HepG2 (cell line): ENCODE data around the gene LCLAT1. TPM values are rescaled to one million over a fixed set of nuclear protein-coding genes. Genes with fewer than 3 reads are reported as not detected.

Experiments used
- CBX1 ChIP-seq: IDR thresholded peaks from one replicate; pipeline ENCODE4 v1.6.1; 2016; ENCODE audit warnings: antibody characterized with exemption, low read depth
- HDAC6 ChIP-seq: fragments of 200-600 bp; sonication (generic); IDR thresholded peaks from 2 replicates; pipeline ENCODE4 v1.7.0; 2017; ENCODE audit warnings: mild to moderate bottlenecking, antibody characterized with exemption, low read length, low read depth
- NFYB ChIP-seq: sonication (generic); formaldehyde crosslinking; IDR thresholded peaks from 2 replicates; pipeline ENCODE4 v1.4.0; 2020; ENCODE audit warnings: missing genetic modification reagents
- NONO ChIP-seq, 2 experiments: fragments of 450-650 bp in 1 of 2; sonication (generic) in 1 of 2; formaldehyde crosslinking in 1 of 2; IDR thresholded peaks in 1 of 2; conservative IDR thresholded peaks in 1 of 2; 2 replicates each; pipeline versions ENCODE4 v1.6.1 to v1.8.0; 2017 to 2022; ENCODE audit warnings: mild to moderate bottlenecking in 1 of 2, missing genetic modification reagents in 1 of 2, moderate library complexity in 1 of 2
- NR3C1 ChIP-seq: sonication (generic); formaldehyde crosslinking; IDR thresholded peaks from 2 replicates; pipeline ENCODE4 v1.4.0; 2020; ENCODE audit warnings: missing genetic modification reagents
- TFDP1 ChIP-seq: IDR thresholded peaks from 2 replicates; pipeline ENCODE4 v1.6.1; 2016; ENCODE audit warnings: missing compliant biosample characterization, missing genetic modification reagents, borderline replicate concordance
- TP53 ChIP-seq: sonication (generic); formaldehyde crosslinking; conservative IDR thresholded peaks from 2 replicates; pipeline ENCODE4 v1.4.0; 2020; ENCODE audit warnings: missing genetic modification reagents
- ZBTB37 ChIP-seq: sonication (generic); formaldehyde crosslinking; IDR thresholded peaks from 2 replicates; pipeline ENCODE4 v1.4.0; 2020; ENCODE audit warnings: mild to moderate bottlenecking, missing genetic modification reagents
- ZNF251 ChIP-seq: sonication (generic); formaldehyde crosslinking; IDR thresholded peaks from 2 replicates; pipeline ENCODE4 v1.9.0; 2021; ENCODE audit warnings: mild to moderate bottlenecking, missing genetic modification reagents
- ZNF280D ChIP-seq: sonication (generic); formaldehyde crosslinking; IDR thresholded peaks from 2 replicates; pipeline ENCODE4 v1.5.1; 2020; ENCODE audit warnings: mild to moderate bottlenecking, missing genetic modification reagents
- ZNF382 ChIP-seq: sonication (generic); formaldehyde crosslinking; IDR thresholded peaks from 2 replicates; pipeline ENCODE4 v1.5.0; 2020; ENCODE audit warnings: missing genetic modification reagents, mild to moderate bottlenecking, borderline replicate concordance
- ZNF570 ChIP-seq: sonication (generic); formaldehyde crosslinking; IDR thresholded peaks from 2 replicates; pipeline ENCODE4 v1.4.0; 2020; ENCODE audit warnings: mild to moderate bottlenecking, missing genetic modification reagents, borderline replicate concordance
- ZNF878 ChIP-seq: sonication (generic); formaldehyde crosslinking; IDR thresholded peaks from 2 replicates; pipeline ENCODE4 v1.8.1; 2023; ENCODE audit warnings: mild to moderate bottlenecking, missing genetic modification reagents, moderate library complexity
- polyA plus RNA-seq, 8 experiments: library from polyadenylated mRNA; depleted of rRNA in 3 of 8; stranded (reverse) in 7 of 8; unstranded in 1 of 8; fragments of >200 nt; fragmentation: Illumina TruSeq in 4 of 8; extraction: Trizol in 4 of 8; gene quantifications; 2 replicates each; pipeline versions ENCODE4 v1.2.1 to v1.2.3, GENCODE V29; 2011 to 2016; ENCODE audit warnings: low read depth in 4 of 8, missing spikeins in 1 of 8, mixed read lengths in 1 of 8; ENCODE audit not compliant: insufficient read depth in 1 of 8
- total RNA-seq, 5 experiments: library from RNA; depleted of rRNA; stranded (reverse); fragments of >200 nt; fragmentation: Illumina TruSeq; extraction: Trizol; gene quantifications; 2 replicates each; pipeline ENCODE4 v1.2.3, GENCODE V29; 2016; ENCODE audit warnings: low read depth in 1 of 5

LCLAT1 gene
- total and polyA plus RNA-seq, 2 of the 13 experiments (the other 11 are each of a cell fraction or from before 2014, with no cell fraction given), result 18.0 to 28.0 TPM

- no peak for TF ChIP-seq HDAC6
- TF ChIP-seq ZNF570 (CRISPR knock-in tag), result peak; percentile 96; the same call in 1 of the 2 replicates
- TF ChIP-seq NFYB (CRISPR knock-in tag), result peak; percentile 88
- no peak for TF ChIP-seq NR3C1
- TF ChIP-seq CBX1, result no peak
- peak; percentile 97; the same call in 1 of the 2 replicates for TF ChIP-seq ZNF251
- no peak; the same call in 1 of the 2 replicates for TF ChIP-seq ZNF382 (CRISPR knock-in tag)
- peak; percentile 84 for TF ChIP-seq ZBTB37 (CRISPR knock-in tag)
- TF ChIP-seq ZNF280D (CRISPR knock-in tag), result peak; percentile 93
- no peak for TF ChIP-seq NONO (IDR thresholded peaks at IDR 0.05)
- TF ChIP-seq NONO (CRISPR knock-in tag; conservative IDR thresholded peaks at IDR 0.05), result peak; percentile 44; the same call in 1 of the 2 replicates
- peak; percentile 95 for TF ChIP-seq TFDP1
- peak; percentile 54 for TF ChIP-seq TP53 (CRISPR knock-in tag)
- TF ChIP-seq ZNF878 (CRISPR knock-in tag), result peak; percentile 52; the same call in 1 of the 2 replicates
Observed at GRCh38 chr2:30447149-30448045, at the start of gene LCLAT1 (continued).
